Measurements from ENCODE around the gene RBM19. TPM values are rescaled to one million over a fixed set of nuclear protein-coding genes. Genes with fewer than 3 reads are reported as not detected.

Gene RBM19
- total and polyA plus RNA-seq, 9 donors, result 11.6 to 44.0 (median 33.9) TPM

GRCh38 chr12:113882690-113883089 lies 83.4 kb downstream of the RBM19 start:
- TF ChIP-seq CTCF (IDR thresholded peaks at IDR 0.05) (no peak), POLR2A (IDR thresholded peaks at IDR 0.05) (no peak), EP300 (IDR thresholded peaks at IDR 0.05) (no peak)

GRCh38 chr12:113880988-113881962 lies 84.8 kb downstream of the RBM19 start:
- H3K36me3 ChIP-seq, result no peaks in the 10 kb centered on the region
- 90 to 93% (median 91%) methylated on average over 23 of the region's 23 CpGs for WGBS, 3 donors
- H3K27ac ChIP-seq, result no peak overlapping the region
- no peaks in the 10 kb centered on the region for H3K27me3 ChIP-seq
- H3K4me3 ChIP-seq, result no peak overlapping the region
- no peaks in the 10 kb centered on the region for H3K4me1 ChIP-seq (ENCODE audit: insufficient read depth)
- intact Hi-C loops (cut with DNase I), result no loop called here
- H3K9me3 ChIP-seq, result peaks cover 0 to 4% of the 10 kb centered on the region in 2 donors
- DNase-seq, result no peak
- no peak for TF ChIP-seq CTCF (IDR thresholded peaks at IDR 0.05)
- no peak for TF ChIP-seq POLR2A (IDR thresholded peaks at IDR 0.05)
- TF ChIP-seq EP300 (IDR thresholded peaks at IDR 0.05), result no peak

More at GRCh38 chr12:113882690-113883089, 83.4 kb downstream of the RBM19 start:
- H3K36me3 ChIP-seq, result no peaks in the 10 kb centered on the region
- H3K9me3 ChIP-seq, result peaks cover 0 to 4% of the 10 kb centered on the region in 2 donors
- H3K27me3 ChIP-seq, result no peaks in the 10 kb centered on the region
- WGBS, 3 donors, result 90 to 92% (median 91%) methylated on average over 2 of the region's 2 CpGs
- no peaks in the 10 kb centered on the region for H3K4me1 ChIP-seq (ENCODE audit: insufficient read depth)
- intact Hi-C loops (cut with DNase I), result no loop called here
- H3K27ac ChIP-seq, result no peak overlapping the region
- no peak for DNase-seq
- no peak overlapping the region for H3K4me3 ChIP-seq

GRCh38 chr12:113880326-113880725 lies 85.8 kb downstream of the RBM19 start:
- H3K4me1 ChIP-seq (ENCODE audit: insufficient read depth), result no peaks in the 10 kb centered on the region
- no peak overlapping the region for H3K27ac ChIP-seq
- DNase-seq, result no peak
- no peaks in the 10 kb centered on the region for H3K36me3 ChIP-seq
- H3K9me3 ChIP-seq, result peaks cover 0 to 4% of the 10 kb centered on the region in 2 donors
- 94 to 96% (median 96%) methylated on average over 11 of the region's 11 CpGs for WGBS, 3 donors
- intact Hi-C loops (cut with DNase I), result no loop called here
- no peaks in the 10 kb centered on the region for H3K27me3 ChIP-seq
- TF ChIP-seq EP300 (IDR thresholded peaks at IDR 0.05) (no peak), CTCF (IDR thresholded peaks at IDR 0.05) (no peak), POLR2A (IDR thresholded peaks at IDR 0.05) (no peak)
- no peak overlapping the region for H3K4me3 ChIP-seq

- 96 to 98% (median 97%) methylated on average over 3 of the region's 3 CpGs for WGBS, 3 donors
- Histone ChIP-seq H3K9me3 (peaks cover 0 to 4% of the 10 kb centered on the region in 2 donors), H3K27me3 (no peaks in the 10 kb centered on the region), H3K4me1 (ENCODE audit: insufficient read depth) (no peaks in the 10 kb centered on the region), H3K36me3 (no peaks in the 10 kb centered on the region), H3K4me3 (no peak overlapping the region), H3K27ac (no peak overlapping the region)
- TF ChIP-seq EP300 (IDR thresholded peaks at IDR 0.05) (no peak), CTCF (IDR thresholded peaks at IDR 0.05) (no peak), POLR2A (IDR thresholded peaks at IDR 0.05) (no peak)
- DNase-seq, result no peak
- intact Hi-C loops (cut with DNase I), result no loop called here
Observed at GRCh38 chr12:113879658-113880057, 86.5 kb downstream of the RBM19 start.
